ENCODE data around the gene GNG13. TPM values are rescaled to one million over a fixed set of nuclear protein-coding genes. Genes with fewer than 3 reads are reported as not detected.

Gene GNG13
- total and polyA plus RNA-seq, 9 donors = not detected

GRCh38 chr16:817001-817906, 16.7 kb upstream of the GNG13 start:
- TF ChIP-seq CTCF (IDR thresholded peaks at IDR 0.05) (no peak), EP300 (IDR thresholded peaks at IDR 0.05) (no peak)
- intact Hi-C loops (cut with DNase I) = loop anchor here in 3 of 4 donors (5.0 to 10.0 kb wide), 3 partner anchors 238 to 715 kb away; partner anchors contain the start of genes C1QTNF8 (in 1 of the 3) and TMEM204 (in 1 of the 3)
- Histone ChIP-seq H3K27me3 (peaks cover 4% of the 10 kb centered on the region), H3K27ac (no peak overlapping the region), H3K4me1 (ENCODE audit: insufficient read depth) (peaks cover 3% of the 10 kb centered on the region), H3K9me3 (no peaks in the 10 kb centered on the region), H3K36me3 (no peaks in the 10 kb centered on the region), H3K4me3 (no peak overlapping the region)
- WGBS, 3 donors = 38 to 70% (median 44%) methylated on average over 71 of the region's 71 CpGs
- DNase-seq = no peak

- Histone ChIP-seq H3K4me3 (no peak overlapping the region), H3K9me3 (peaks cover 0 to 5% of the 10 kb centered on the region in 2 donors), H3K27me3 (peaks cover 4% of the 10 kb centered on the region), H3K4me1 (ENCODE audit: insufficient read depth) (peaks cover 3% of the 10 kb centered on the region), H3K27ac (no peak overlapping the region), H3K36me3 (no peaks in the 10 kb centered on the region)
- DNase-seq = no peak
- intact Hi-C loops (cut with DNase I) = loop anchor here in 3 of 4 donors (5.0 to 10.0 kb wide), 3 partner anchors 239 to 716 kb away; partner anchors contain the start of genes C1QTNF8 (in 1 of the 3) and TMEM204 (in 1 of the 3)
- WGBS, 3 donors = 86 to 90% (median 87%) methylated on average over 15 of the region's 15 CpGs
- TF ChIP-seq EP300 (IDR thresholded peaks at IDR 0.05) (no peak), CTCF (IDR thresholded peaks at IDR 0.05) (no peak), POLR2A (IDR thresholded peaks at IDR 0.05) (no peak)
These were observed 15.3 kb upstream of the GNG13 start for GRCh38 chr16:815861-816260.

- Histone ChIP-seq H3K9me3 (peaks cover 0 to 5% of the 10 kb centered on the region in 2 donors), H3K4me3 (no peak overlapping the region), H3K27ac (no peak overlapping the region), H3K36me3 (no peaks in the 10 kb centered on the region), H3K4me1 (ENCODE audit: insufficient read depth) (peaks cover 3% of the 10 kb centered on the region), H3K27me3 (peaks cover 4% of the 10 kb centered on the region)
- TF ChIP-seq EP300 (IDR thresholded peaks at IDR 0.05) = no peak
- TF ChIP-seq POLR2A (IDR thresholded peaks at IDR 0.05) = no peak
- TF ChIP-seq CTCF (IDR thresholded peaks at IDR 0.05) = no peak
- DNase-seq = no peak
- WGBS, 3 donors = 66 to 78% (median 68%) methylated on average over 9 of the region's 9 CpGs
- intact Hi-C loops (cut with DNase I) = loop anchor here in 3 of 4 donors (5.0 to 10.0 kb wide), 3 partner anchors 240 to 717 kb away; partner anchors contain the start of genes C1QTNF8 (in 1 of the 3) and TMEM204 (in 1 of the 3)
These were observed 14.4 kb upstream of the GNG13 start for GRCh38 chr16:814974-815373.

GRCh38 chr16:813916-814412, 13.4 kb upstream of the GNG13 start:
- no peak for DNase-seq
- Histone ChIP-seq H3K27ac (no peak overlapping the region), H3K9me3 (peaks cover 0 to 5% of the 10 kb centered on the region in 2 donors), H3K27me3 (peaks cover 4% of the 10 kb centered on the region), H3K36me3 (no peaks in the 10 kb centered on the region), H3K4me1 (ENCODE audit: insufficient read depth) (peaks cover 3% of the 10 kb centered on the region), H3K4me3 (no peak overlapping the region)
- intact Hi-C loops (cut with DNase I) = loop anchor here in 2 of 4 donors (10.0 kb wide), 2 partner anchors 241 to 281 kb away; partner anchors contain the start of gene C1QTNF8 (in 1 of the 2)
- TF ChIP-seq EP300 (IDR thresholded peaks at IDR 0.05) (no peak), POLR2A (IDR thresholded peaks at IDR 0.05) (no peak), CTCF (IDR thresholded peaks at IDR 0.05) (no peak)
- 51 to 57% (median 54%) methylated on average over 22 of the region's 22 CpGs for WGBS, 3 donors

All from ovary (tissue), 9 donors.